HEK293 (cell line): ENCODE measurements around the gene SLC26A4.
A peak's percentile ranks its signal among the peaks of the same experiment; 100 is the strongest.

ENCODE experiments used
- CTCF ChIA-PET: fragments of 350-600 bp; formaldehyde crosslinking; extraction: SDS; loops from one replicate; lab custom pipeline; 2021; ENCODE audit warnings: antibody characterized with exemption; lab: Yijun Ruan, JAX
- POLR2A ChIA-PET: fragments of 300-600 bp; formaldehyde crosslinking; extraction: SDS; loops from one replicate; lab custom pipeline; 2020; ENCODE audit warnings: antibody characterized with exemption, inconsistent platforms; lab: Yijun Ruan, JAX
- H3K27ac ChIP-seq: fragments of 200-500 bp; sonication (Bioruptor generic); 2 replicates; pipeline ENCODE4 v1.5.1; 2014; ENCODE audit warnings: low read depth, low read length, control low read depth, inconsistent platforms; ENCODE audit errors: extremely low read depth
- H3K36me3 ChIP-seq, 2 experiments: fragments of 200-500 bp in 1 of 2; sonication (Bioruptor generic) in 1 of 2; 1 replicate in 1 of 2; 2 replicates in 1 of 2; pipeline ENCODE4 v1.5.1; 2014 to 2017; ENCODE audit warnings: inconsistent platforms in 2 of 2, low read length in 2 of 2; ENCODE audit not compliant: control insufficient read depth in 2 of 2, insufficient read depth in 1 of 2
- H3K4me1 ChIP-seq: fragments of 200-500 bp; sonication (Bioruptor generic); 2 replicates; pipeline ENCODE4 v1.5.1; 2014; ENCODE audit warnings: mild to moderate bottlenecking, low read length, inconsistent platforms; ENCODE audit not compliant: control insufficient read depth, insufficient read depth
- H3K4me3 ChIP-seq: 2 replicates; pipeline ENCODE4 v1.5.1; 2011; ENCODE audit warnings: low read depth, mild to moderate bottlenecking, control low read depth, low read length, moderate library complexity
- H3K9me3 ChIP-seq: fragments of 200-500 bp; sonication (Bioruptor generic); 2 replicates; pipeline ENCODE4 v1.5.1; 2014; ENCODE audit warnings: low read depth, low read length, inconsistent platforms; ENCODE audit not compliant: control insufficient read depth, insufficient read depth
- GLIS1 ChIP-seq: fragments of 450-650 bp; formaldehyde crosslinking; IDR thresholded peaks from 2 replicates; pipeline ENCODE4 v1.5.1; 2016; ENCODE audit warnings: missing biosample characterization, missing genetic modification characterization
- INSM2 ChIP-seq: fragments of 450-650 bp; formaldehyde crosslinking; IDR thresholded peaks from 2 replicates; pipeline ENCODE4 v1.5.1; 2016; ENCODE audit warnings: missing biosample characterization, missing genetic modification characterization
- PRDM1 ChIP-seq: fragments of 450-650 bp; formaldehyde crosslinking; IDR thresholded peaks from 2 replicates; pipeline ENCODE4; 2016; ENCODE audit warnings: missing biosample characterization, missing genetic modification characterization
- ZFP3 ChIP-seq: fragments of 450-650 bp; formaldehyde crosslinking; IDR thresholded peaks from 2 replicates; pipeline ENCODE4 v1.5.1; 2016; ENCODE audit warnings: low read depth, missing biosample characterization, missing genetic modification characterization
- ZFP69B ChIP-seq: fragments of 450-650 bp; formaldehyde crosslinking; IDR thresholded peaks from 2 replicates; pipeline ENCODE4 v1.5.1; 2016; ENCODE audit warnings: missing biosample characterization, missing genetic modification characterization
- ZNF2 ChIP-seq: fragments of 450-650 bp; formaldehyde crosslinking; IDR thresholded peaks from 2 replicates; pipeline ENCODE4 v1.5.1; 2016; ENCODE audit warnings: missing biosample characterization, missing genetic modification characterization
- ZNF362 ChIP-seq: fragments of 450-650 bp; formaldehyde crosslinking; IDR thresholded peaks from 2 replicates; pipeline ENCODE4 v1.5.1; 2016; ENCODE audit warnings: missing biosample characterization, missing genetic modification characterization
- ZNF426 ChIP-seq: fragments of 450-650 bp; formaldehyde crosslinking; IDR thresholded peaks from 2 replicates; pipeline ENCODE4 v1.5.1; 2017; ENCODE audit warnings: missing biosample characterization, missing genetic modification characterization, mild to moderate bottlenecking, inconsistent platforms, moderate library complexity
- ZNF768 ChIP-seq: fragments of 450-650 bp; formaldehyde crosslinking; IDR thresholded peaks from 2 replicates; pipeline ENCODE4 v1.5.1; 2018; ENCODE audit warnings: missing biosample characterization, mild to moderate bottlenecking, missing genetic modification characterization
- TF ChIP-seq, protein P1 (sequence below): fragments of 450-650 bp; formaldehyde crosslinking; IDR thresholded peaks from 2 replicates; pipeline ENCODE4 v1.5.1; 2016; ENCODE audit warnings: missing biosample characterization, missing genetic modification characterization, borderline replicate concordance
- TF ChIP-seq, protein P2 (sequence below): fragments of 450-650 bp; formaldehyde crosslinking; IDR thresholded peaks from 2 replicates; pipeline ENCODE4 v1.5.1; 2017; ENCODE audit warnings: missing biosample characterization, missing genetic modification characterization
- TF ChIP-seq, protein P3 (sequence below): sonication (generic); formaldehyde crosslinking; IDR thresholded peaks from 2 replicates; pipeline ENCODE4 v1.8.1; 2022; ENCODE audit warnings: mild to moderate bottlenecking, moderate library complexity, missing genetic modification reagents

Gene SLC26A4

DNA sequence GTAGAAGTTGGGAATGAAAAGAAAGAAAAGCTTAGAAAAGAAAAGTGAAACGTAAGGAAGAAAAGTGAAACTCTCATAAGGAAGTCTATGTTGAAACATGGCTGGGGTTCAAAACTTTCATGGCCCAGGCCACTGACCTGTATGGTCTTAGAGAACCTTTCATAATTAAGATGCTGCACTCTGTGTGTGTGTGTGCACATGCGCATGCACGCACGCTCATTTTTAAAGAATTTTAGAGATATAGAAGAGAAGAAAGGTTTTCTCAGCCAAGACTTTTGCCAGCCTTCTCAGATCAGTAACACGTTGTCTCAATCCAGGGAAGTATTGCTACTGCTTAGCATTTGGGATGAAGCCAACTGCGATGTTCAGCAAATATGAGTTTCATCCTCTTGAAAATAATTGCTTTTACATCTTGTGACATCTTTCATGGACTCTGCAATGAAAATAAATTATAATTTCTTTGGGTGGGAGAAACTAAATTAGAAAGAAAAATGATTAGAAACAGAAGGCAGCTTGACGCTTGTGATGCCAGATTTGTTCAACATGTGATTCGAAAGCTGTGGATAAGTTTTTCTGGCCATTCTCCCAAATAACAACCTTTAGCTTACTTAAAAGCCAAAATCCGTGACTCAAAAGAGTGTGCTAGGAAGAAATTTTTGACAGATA, 16.2 kb upstream of the SLC26A4 start:
- Histone ChIP-seq H3K27ac (no peak overlapping the region), H3K9me3 (no peaks in the 10 kb centered on the region), H3K4me1 (no peaks in the 10 kb centered on the region), H3K4me3 (no peak overlapping the region), H3K36me3 (no peaks in the 10 kb centered on the region)
- ChIA-PET POLR2A (no interaction called here), CTCF (no interaction called here)
- no peak for TF ChIP-seq ZFP69B
- TF ChIP-seq PRDM1 (tag by site-specific recombination): peak; percentile 57; the same call in 1 of the 2 replicates

- Histone ChIP-seq H3K4me3 (no peak overlapping the region), H3K27ac (no peak overlapping the region), H3K36me3 (no peaks in the 10 kb centered on the region), H3K4me1 (no peaks in the 10 kb centered on the region), H3K9me3 (no peaks in the 10 kb centered on the region)
- POLR2A ChIA-PET: no interaction called here
- TF ChIP-seq ZNF426 (tag by site-specific recombination): peak; percentile 11; the same call in 1 of the 2 replicates
- TF ChIP-seq ZNF768 (tag by site-specific recombination): no peak
- CTCF ChIA-PET: no interaction called here
Measured at GRCh38 chr7:107652642-107653041, 8.0 kb upstream of the SLC26A4 start.

- ChIA-PET POLR2A (no interaction called here), CTCF (interaction anchor here (0.7 kb wide), 1 partner anchor 400 kb away, joined by 3 read pairs; no protein-coding TSS in a partner anchor)
- Histone ChIP-seq H3K36me3 (no peaks in the 10 kb centered on the region), H3K27ac (no peak overlapping the region), H3K4me3 (no peak overlapping the region), H3K4me1 (no peaks in the 10 kb centered on the region), H3K9me3 (no peaks in the 10 kb centered on the region)
- TF ChIP-seq, protein P1, sequence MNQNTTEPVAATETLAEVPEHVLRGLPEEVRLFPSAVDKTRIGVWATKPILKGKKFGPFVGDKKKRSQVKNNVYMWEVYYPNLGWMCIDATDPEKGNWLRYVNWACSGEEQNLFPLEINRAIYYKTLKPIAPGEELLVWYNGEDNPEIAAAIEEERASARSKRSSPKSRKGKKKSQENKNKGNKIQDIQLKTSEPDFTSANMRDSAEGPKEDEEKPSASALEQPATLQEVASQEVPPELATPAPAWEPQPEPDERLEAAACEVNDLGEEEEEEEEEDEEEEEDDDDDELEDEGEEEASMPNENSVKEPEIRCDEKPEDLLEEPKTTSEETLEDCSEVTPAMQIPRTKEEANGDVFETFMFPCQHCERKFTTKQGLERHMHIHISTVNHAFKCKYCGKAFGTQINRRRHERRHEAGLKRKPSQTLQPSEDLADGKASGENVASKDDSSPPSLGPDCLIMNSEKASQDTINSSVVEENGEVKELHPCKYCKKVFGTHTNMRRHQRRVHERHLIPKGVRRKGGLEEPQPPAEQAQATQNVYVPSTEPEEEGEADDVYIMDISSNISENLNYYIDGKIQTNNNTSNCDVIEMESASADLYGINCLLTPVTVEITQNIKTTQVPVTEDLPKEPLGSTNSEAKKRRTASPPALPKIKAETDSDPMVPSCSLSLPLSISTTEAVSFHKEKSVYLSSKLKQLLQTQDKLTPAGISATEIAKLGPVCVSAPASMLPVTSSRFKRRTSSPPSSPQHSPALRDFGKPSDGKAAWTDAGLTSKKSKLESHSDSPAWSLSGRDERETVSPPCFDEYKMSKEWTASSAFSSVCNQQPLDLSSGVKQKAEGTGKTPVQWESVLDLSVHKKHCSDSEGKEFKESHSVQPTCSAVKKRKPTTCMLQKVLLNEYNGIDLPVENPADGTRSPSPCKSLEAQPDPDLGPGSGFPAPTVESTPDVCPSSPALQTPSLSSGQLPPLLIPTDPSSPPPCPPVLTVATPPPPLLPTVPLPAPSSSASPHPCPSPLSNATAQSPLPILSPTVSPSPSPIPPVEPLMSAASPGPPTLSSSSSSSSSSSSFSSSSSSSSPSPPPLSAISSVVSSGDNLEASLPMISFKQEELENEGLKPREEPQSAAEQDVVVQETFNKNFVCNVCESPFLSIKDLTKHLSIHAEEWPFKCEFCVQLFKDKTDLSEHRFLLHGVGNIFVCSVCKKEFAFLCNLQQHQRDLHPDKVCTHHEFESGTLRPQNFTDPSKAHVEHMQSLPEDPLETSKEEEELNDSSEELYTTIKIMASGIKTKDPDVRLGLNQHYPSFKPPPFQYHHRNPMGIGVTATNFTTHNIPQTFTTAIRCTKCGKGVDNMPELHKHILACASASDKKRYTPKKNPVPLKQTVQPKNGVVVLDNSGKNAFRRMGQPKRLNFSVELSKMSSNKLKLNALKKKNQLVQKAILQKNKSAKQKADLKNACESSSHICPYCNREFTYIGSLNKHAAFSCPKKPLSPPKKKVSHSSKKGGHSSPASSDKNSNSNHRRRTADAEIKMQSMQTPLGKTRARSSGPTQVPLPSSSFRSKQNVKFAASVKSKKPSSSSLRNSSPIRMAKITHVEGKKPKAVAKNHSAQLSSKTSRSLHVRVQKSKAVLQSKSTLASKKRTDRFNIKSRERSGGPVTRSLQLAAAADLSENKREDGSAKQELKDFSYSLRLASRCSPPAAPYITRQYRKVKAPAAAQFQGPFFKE: no peak
- TF ChIP-seq ZFP3 (no peak), GLIS1 (tag by site-specific recombination) (no peak), INSM2 (tag by site-specific recombination) (no peak), ZNF362 (tag by site-specific recombination) (no peak), ZNF2 (tag by site-specific recombination) (no peak)
- TF ChIP-seq, protein P2, sequence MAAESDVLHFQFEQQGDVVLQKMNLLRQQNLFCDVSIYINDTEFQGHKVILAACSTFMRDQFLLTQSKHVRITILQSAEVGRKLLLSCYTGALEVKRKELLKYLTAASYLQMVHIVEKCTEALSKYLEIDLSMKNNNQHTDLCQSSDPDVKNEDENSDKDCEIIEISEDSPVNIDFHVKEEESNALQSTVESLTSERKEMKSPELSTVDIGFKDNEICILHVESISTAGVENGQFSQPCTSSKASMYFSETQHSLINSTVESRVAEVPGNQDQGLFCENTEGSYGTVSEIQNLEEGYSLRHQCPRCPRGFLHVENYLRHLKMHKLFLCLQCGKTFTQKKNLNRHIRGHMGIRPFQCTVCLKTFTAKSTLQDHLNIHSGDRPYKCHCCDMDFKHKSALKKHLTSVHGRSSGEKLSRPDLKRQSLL (tag by site-specific recombination): no peak
- TF ChIP-seq, protein P3, sequence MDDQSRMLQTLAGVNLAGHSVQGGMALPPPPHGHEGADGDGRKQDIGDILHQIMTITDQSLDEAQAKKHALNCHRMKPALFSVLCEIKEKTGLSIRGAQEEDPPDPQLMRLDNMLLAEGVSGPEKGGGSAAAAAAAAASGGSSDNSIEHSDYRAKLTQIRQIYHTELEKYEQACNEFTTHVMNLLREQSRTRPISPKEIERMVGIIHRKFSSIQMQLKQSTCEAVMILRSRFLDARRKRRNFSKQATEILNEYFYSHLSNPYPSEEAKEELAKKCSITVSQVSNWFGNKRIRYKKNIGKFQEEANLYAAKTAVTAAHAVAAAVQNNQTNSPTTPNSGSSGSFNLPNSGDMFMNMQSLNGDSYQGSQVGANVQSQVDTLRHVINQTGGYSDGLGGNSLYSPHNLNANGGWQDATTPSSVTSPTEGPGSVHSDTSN (CRISPR knock-in tag): no peak
Measured at GRCh38 chr7:107658467-107658866, 2.2 kb upstream of the SLC26A4 start.
